Raji (cell line): ENCODE measurements around the gene AQP4.

ENCODE experiments used
- POLR2A ChIP-seq: IDR thresholded peaks from 2 replicates; pipeline ENCODE4 v1.6.1; 2011; ENCODE audit warnings: low read depth, low read length, control low read depth; ENCODE audit not compliant: insufficient read depth

The AQP4 gene

GRCh38 chr18:26803643-26804042 lies 61.9 kb downstream of the AQP4 start:
- no peak for TF ChIP-seq POLR2A

- no peak for TF ChIP-seq POLR2A
Measured at GRCh38 chr18:26802330-26803200, 62.9 kb downstream of the AQP4 start.
